Keratinocyte (primary cell): ENCODE measurements around the gene CABLES2. TPM values are rescaled to one million over a fixed set of nuclear protein-coding genes. Genes with fewer than 3 reads are reported as not detected.

Experiments used
- DNase-seq: peaks from one replicate; pipeline ENCODE4 v3.0.0-alpha.2; 2011; ENCODE audit warnings: low read depth, missing footprints, low spot score
- FAIRE-seq: peaks from 2 replicates; lab custom pipeline; 2011; peaks lifted over from hg19 to GRCh38; lab: Jason Lieb, UNC
- H2AFZ ChIP-seq: 2 replicates; pipeline ENCODE4 v1.6.0; 2012; ENCODE audit warnings: low read length, control low read depth, inconsistent platforms; ENCODE audit not compliant: control insufficient read depth
- H3K27ac ChIP-seq: 2 replicates; pipeline ENCODE4 v1.5.1; 2011; ENCODE audit warnings: low read length; ENCODE audit not compliant: control insufficient read depth, insufficient read depth
- H3K27me3 ChIP-seq: 3 replicates; pipeline ENCODE4 v1.6.0; 2011; ENCODE audit warnings: low read length; ENCODE audit not compliant: control insufficient read depth, insufficient read depth; ENCODE audit errors: extremely low read depth
- H3K36me3 ChIP-seq, 2 experiments: 2 replicates in 1 of 2; 3 replicates in 1 of 2; pipeline ENCODE4 v1.5.1; 2011; ENCODE audit warnings: low read length in 2 of 2, mild to moderate bottlenecking in 1 of 2; ENCODE audit not compliant: control insufficient read depth in 2 of 2, insufficient read depth in 2 of 2; ENCODE audit errors: extremely low read depth in 1 of 2
- H3K4me1 ChIP-seq: 3 replicates; pipeline ENCODE4 v1.5.1; 2011; ENCODE audit warnings: low read length; ENCODE audit not compliant: control insufficient read depth, insufficient read depth; ENCODE audit errors: extremely low read depth
- H3K4me2 ChIP-seq: 3 replicates; pipeline ENCODE4 v1.6.0; 2011; ENCODE audit warnings: low read depth, low read length; ENCODE audit not compliant: control insufficient read depth, insufficient read depth; ENCODE audit errors: extremely low read depth
- H3K4me3 ChIP-seq, 3 experiments: fragments of 200-600 bp in 1 of 3; sonication (generic) in 1 of 3; 2 replicates in 2 of 3; 3 replicates in 1 of 3; pipeline ENCODE4 v1.5.1; 2011 to 2016; ENCODE audit warnings: low read length in 3 of 3, mild to moderate bottlenecking in 3 of 3, control low read depth in 2 of 3, inconsistent platforms in 1 of 3, low read depth in 1 of 3, mixed read lengths in 1 of 3, mixed run types in 1 of 3, moderate library complexity in 1 of 3; ENCODE audit not compliant: control insufficient read depth in 2 of 3, insufficient read depth in 2 of 3; ENCODE audit errors: extremely low read depth in 1 of 3
- H3K79me2 ChIP-seq: 2 replicates; pipeline ENCODE4 v1.6.0; 2012; ENCODE audit warnings: low read length; ENCODE audit not compliant: control insufficient read depth, insufficient read depth
- H3K9ac ChIP-seq: 3 replicates; pipeline ENCODE4 v1.6.0; 2011; ENCODE audit warnings: low read length; ENCODE audit not compliant: control insufficient read depth, insufficient read depth; ENCODE audit errors: extremely low read depth
- H3K9me1 ChIP-seq: 3 replicates; pipeline ENCODE4 v1.6.0; 2011; ENCODE audit warnings: low read length; ENCODE audit not compliant: control insufficient read depth, insufficient read depth; ENCODE audit errors: extremely low read depth
- H3K9me3 ChIP-seq: 2 replicates; pipeline ENCODE4 v1.5.1; 2012; ENCODE audit warnings: low read depth, low read length; ENCODE audit not compliant: control insufficient read depth
- H4K20me1 ChIP-seq: 3 replicates; pipeline ENCODE4 v1.6.0; 2011; ENCODE audit warnings: low read length; ENCODE audit not compliant: control insufficient read depth, insufficient read depth; ENCODE audit errors: extremely low read depth
- CTCF ChIP-seq, 3 experiments: IDR thresholded peaks in 1 of 3; conservative IDR thresholded peaks in 1 of 3; optimal IDR thresholded peaks in 1 of 3; 2 replicates in 2 of 3; 3 replicates in 1 of 3; pipeline versions ENCODE3 to v1.5.1; 2011; ENCODE audit warnings: low read length in 3 of 3, mild to moderate bottlenecking in 3 of 3, moderate library complexity in 2 of 3, control low read depth in 1 of 3, inconsistent platforms in 1 of 3; ENCODE audit not compliant: insufficient read depth in 2 of 3; ENCODE audit errors: extremely low read depth in 1 of 3
- EZH2 ChIP-seq: IDR thresholded peaks from one replicate; pipeline ENCODE4 v1.6.1; 2012; ENCODE audit warnings: inconsistent platforms, mild to moderate bottlenecking, low read length, moderate library complexity
- dilution Hi-C: fragments of 300-500 bp; cut with MboI; formaldehyde crosslinking; loops from one replicate; pipeline ENCODE4 v1.7.0; 2020; ENCODE audit warnings: low sequenced_read_pairs; ENCODE audit not compliant: extremely low pct_ligation_motif_present
- polyA plus RNA-seq, 5 experiments: library from polyadenylated mRNA; depleted of rRNA in 3 of 5; stranded (reverse) in 3 of 5; stranded (forward) in 1 of 5; unstranded in 1 of 5; fragments of >200 nt; gene quantifications; 1 replicate in 1 of 5; 2 replicates in 3 of 5; 3 replicates in 1 of 5; pipeline versions ENCODE4 v1.2.1 to v1.2.3, GENCODE V29; 2011 to 2012; ENCODE audit warnings: missing spikeins in 2 of 5, low read depth in 1 of 5, low replicate concordance in 1 of 5

Gene CABLES2
- polyA plus RNA-seq, 1 donor (not counting 4 experiments of a cell fraction or from before 2014, with no cell fraction given), result 2.2 TPM

GRCh38 chr20:62408640-62409039 lies 1.6 kb upstream of the CABLES2 start:
- DNase-seq (no peak), FAIRE-seq (no peak)
- no peak overlapping the region for H3K9ac ChIP-seq
- no peaks in the 10 kb centered on the region for H3K9me1 ChIP-seq
- peaks cover 12% of the 10 kb centered on the region for H3K4me1 ChIP-seq
- TF ChIP-seq CTCF (optimal IDR thresholded peaks at IDR 0.05 in 1 of 3, IDR thresholded peaks at IDR 0.05 in 1 of 3, conservative IDR thresholded peaks at IDR 0.05 in 1 of 3; ENCODE audit: extremely low read depth in 1 of 3, insufficient read depth in 2 of 3, low read length in 3 of 3), result no peak
- no peak for TF ChIP-seq EZH2
- peaks cover 7% of the 10 kb centered on the region for H3K79me2 ChIP-seq
- H3K36me3 ChIP-seq, result no peaks in the 10 kb centered on the region
- dilution Hi-C loops, result no loop called here
- H2AFZ ChIP-seq, result no peak overlapping the region
- H4K20me1 ChIP-seq, result no peaks in the 10 kb centered on the region
- no peak overlapping the region for H3K27ac ChIP-seq
- no peaks in the 10 kb centered on the region for H3K9me3 ChIP-seq
- no peaks in the 10 kb centered on the region for H3K27me3 ChIP-seq
- no peak overlapping the region for H3K4me2 ChIP-seq
- no peak overlapping the region for H3K4me3 ChIP-seq

- TF ChIP-seq EZH2, result no peak
- TF ChIP-seq CTCF (optimal IDR thresholded peaks at IDR 0.05 in 1 of 3, IDR thresholded peaks at IDR 0.05 in 1 of 3, conservative IDR thresholded peaks at IDR 0.05 in 1 of 3; ENCODE audit: extremely low read depth in 1 of 3, insufficient read depth in 2 of 3, low read length in 3 of 3), result no peak
- Histone ChIP-seq H3K27ac (no peak overlapping the region), H3K9me3 (no peaks in the 10 kb centered on the region), H3K27me3 (no peaks in the 10 kb centered on the region), H3K9ac (no peak overlapping the region), H3K36me3 (no peaks in the 10 kb centered on the region), H2AFZ (no peak overlapping the region), H3K79me2 (peaks cover 7% of the 10 kb centered on the region), H3K4me3 (no peak overlapping the region), H4K20me1 (no peaks in the 10 kb centered on the region), H3K4me1 (peaks cover 12% of the 10 kb centered on the region), H3K9me1 (no peaks in the 10 kb centered on the region), H3K4me2 (no peak overlapping the region)
- FAIRE-seq (no peak), DNase-seq (no peak)
- dilution Hi-C loops, result no loop called here
Observed at GRCh38 chr20:62408055-62408454, 970 bp upstream of the CABLES2 start.
